Hepatocyte (in vitro differentiated cells): Measurements from ENCODE around the gene PHF20. TPM values are rescaled to one million over a fixed set of nuclear protein-coding genes. Genes with fewer than 3 reads are reported as not detected.
"Not testable (repeated sequence)": the region's sequence is repeated elsewhere in the genome, so short reads cannot be mapped to it uniquely, and the experiment has no call there.

Experiments
- DNase-seq: peaks from one replicate; pipeline ENCODE4 v3.0.0-alpha.2; 2016; ENCODE audit warnings: low spot score
- H2AFZ ChIP-seq: fragments of 200-600 bp; sonication (generic); 2 replicates; pipeline ENCODE4 v1.6.0; 2016; ENCODE audit warnings: antibody characterized with exemption, mild to moderate bottlenecking
- H3K27ac ChIP-seq: fragments of 200-600 bp; sonication (generic); 2 replicates; pipeline ENCODE4 v1.5.1; 2016; ENCODE audit warnings: mild to moderate bottlenecking
- H3K27me3 ChIP-seq: fragments of 200-600 bp; sonication (generic); 2 replicates; pipeline ENCODE4 v1.6.1; 2016
- H3K36me3 ChIP-seq: fragments of 200-600 bp; sonication (generic); replicated peaks from 2 replicates; pipeline ENCODE4 v1.5.1; 2016; ENCODE audit warnings: low read depth; ENCODE audit not compliant: insufficient read depth
- H3K4me1 ChIP-seq: fragments of 200-600 bp; sonication (generic); 2 replicates; pipeline ENCODE4 v1.5.1; 2016; ENCODE audit warnings: mild to moderate bottlenecking, moderate library complexity; ENCODE audit not compliant: insufficient read depth
- H3K4me2 ChIP-seq: fragments of 200-600 bp; sonication (generic); 2 replicates; pipeline ENCODE4 v1.6.0; 2016
- H3K4me3 ChIP-seq: fragments of 200-600 bp; sonication (generic); 2 replicates; pipeline ENCODE4 v1.5.1; 2016; ENCODE audit warnings: mild to moderate bottlenecking
- H3K79me2 ChIP-seq: fragments of 200-600 bp; sonication (generic); 2 replicates; pipeline ENCODE4 v1.6.0; 2017; ENCODE audit warnings: mild to moderate bottlenecking
- H3K9me2 ChIP-seq: fragments of 200-600 bp; sonication (generic); replicated peaks from 2 replicates; pipeline ENCODE4 v1.6.0; 2017; ENCODE audit warnings: mild to moderate bottlenecking; ENCODE audit not compliant: insufficient read depth
- H3K9me3 ChIP-seq: fragments of 200-600 bp; sonication (generic); 2 replicates; pipeline ENCODE4 v1.5.1; 2016; ENCODE audit warnings: low read depth, mild to moderate bottlenecking
- H4K20me1 ChIP-seq: fragments of 200-600 bp; sonication (generic); 2 replicates; pipeline ENCODE4 v1.6.0; 2016; ENCODE audit warnings: mild to moderate bottlenecking; ENCODE audit not compliant: insufficient read depth, poor library complexity, severe bottlenecking
- EZH2 ChIP-seq: fragments of 200-600 bp; sonication (generic); IDR thresholded peaks from 2 replicates; pipeline ENCODE4 v1.6.1; 2016; ENCODE audit warnings: antibody characterized with exemption, mild to moderate bottlenecking, borderline replicate concordance
- EZH2phosphoT487 ChIP-seq: fragments of 200-600 bp; sonication (generic); IDR thresholded peaks from one replicate; pipeline ENCODE4 v1.6.1; 2018; ENCODE audit warnings: antibody characterized with exemption, mild to moderate bottlenecking, low read depth, moderate library complexity; ENCODE audit not compliant: unreplicated experiment, severe bottlenecking
- WGBS: methylation state at CpG from one replicate; pipeline ENCODE4 v1.1.6; 2016; ENCODE audit warnings: low lambda C conversion rate; ENCODE audit errors: missing lambda C conversion rate; 5-methylcytosine and 5-hydroxymethylcytosine counted together
- polyA plus RNA-seq: library from polyadenylated mRNA; unstranded; fragments of >200 nt; fragmentation: Nextera tagmentation; extraction: Ambion mirVana; gene quantifications from 2 replicates; pipeline ENCODE4 v1.2.1, GENCODE V29; 2016
- total RNA-seq: library from RNA; depleted of rRNA; stranded (reverse); fragments of >200 nt; gene quantifications from 2 replicates; pipeline ENCODE4 v1.2.3, GENCODE V29; 2014
- TF ChIP-seq, protein P1 (sequence below): fragments of 200-600 bp; sonication (generic); IDR thresholded peaks from 2 replicates; pipeline ENCODE4 v1.5.1; 2016; ENCODE audit warnings: antibody characterized with exemption, mild to moderate bottlenecking; ENCODE audit not compliant: poor library complexity

PHF20 gene
- total and polyA plus RNA-seq, 2 experiments from 2014 or later: 24.0 to 24.2 TPM

DNA sequence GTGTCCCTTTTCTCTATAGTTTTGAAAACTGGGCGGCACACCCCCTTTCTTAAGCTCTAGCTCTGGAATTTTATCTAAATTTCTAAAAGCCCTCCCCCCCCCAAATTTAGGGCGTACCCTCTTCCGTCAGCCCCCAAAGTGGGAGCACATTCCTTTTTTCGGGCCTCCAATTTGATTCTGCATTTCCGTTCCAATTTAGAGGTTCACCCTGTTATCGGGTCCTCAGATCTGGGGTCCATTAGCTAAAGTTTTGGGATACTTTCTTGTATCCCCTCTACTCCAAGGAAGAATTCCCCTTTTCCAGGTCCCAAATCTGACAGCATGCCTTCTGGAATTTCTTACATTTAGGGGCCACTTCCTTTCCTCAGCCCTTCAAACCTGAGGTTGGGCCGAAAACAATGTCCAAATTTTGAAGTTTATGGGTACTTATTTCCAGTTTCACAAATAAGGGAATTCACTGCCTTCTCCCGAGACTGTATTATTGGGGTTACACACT lies 796 bp downstream of the PHF20 start:
- Histone ChIP-seq H2AFZ (peak overlapping the region; percentile 2), H3K4me1 (peaks cover 27% of the 10 kb centered on the region), H3K27me3 (no peaks in the 10 kb centered on the region), H4K20me1 (peaks cover 22% of the 10 kb centered on the region), H3K9me3 (no peaks in the 10 kb centered on the region), H3K9me2 (no peaks in the 10 kb centered on the region), H3K27ac (peak overlapping the region; percentile 67), H3K4me2 (peak overlapping the region; percentile 93), H3K36me3 (no peaks in the 10 kb centered on the region), H3K4me3 (peak overlapping the region; percentile 45), H3K79me2 (peaks cover 48% of the 10 kb centered on the region)
- DNase-seq: no peak
- TF ChIP-seq EZH2: no peak
- TF ChIP-seq, protein P1, sequence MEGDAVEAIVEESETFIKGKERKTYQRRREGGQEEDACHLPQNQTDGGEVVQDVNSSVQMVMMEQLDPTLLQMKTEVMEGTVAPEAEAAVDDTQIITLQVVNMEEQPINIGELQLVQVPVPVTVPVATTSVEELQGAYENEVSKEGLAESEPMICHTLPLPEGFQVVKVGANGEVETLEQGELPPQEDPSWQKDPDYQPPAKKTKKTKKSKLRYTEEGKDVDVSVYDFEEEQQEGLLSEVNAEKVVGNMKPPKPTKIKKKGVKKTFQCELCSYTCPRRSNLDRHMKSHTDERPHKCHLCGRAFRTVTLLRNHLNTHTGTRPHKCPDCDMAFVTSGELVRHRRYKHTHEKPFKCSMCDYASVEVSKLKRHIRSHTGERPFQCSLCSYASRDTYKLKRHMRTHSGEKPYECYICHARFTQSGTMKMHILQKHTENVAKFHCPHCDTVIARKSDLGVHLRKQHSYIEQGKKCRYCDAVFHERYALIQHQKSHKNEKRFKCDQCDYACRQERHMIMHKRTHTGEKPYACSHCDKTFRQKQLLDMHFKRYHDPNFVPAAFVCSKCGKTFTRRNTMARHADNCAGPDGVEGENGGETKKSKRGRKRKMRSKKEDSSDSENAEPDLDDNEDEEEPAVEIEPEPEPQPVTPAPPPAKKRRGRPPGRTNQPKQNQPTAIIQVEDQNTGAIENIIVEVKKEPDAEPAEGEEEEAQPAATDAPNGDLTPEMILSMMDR: no peak
- no peak for TF ChIP-seq EZH2phosphoT487
- WGBS: 16% methylated on average over 8 of the region's 8 CpGs

DNA sequence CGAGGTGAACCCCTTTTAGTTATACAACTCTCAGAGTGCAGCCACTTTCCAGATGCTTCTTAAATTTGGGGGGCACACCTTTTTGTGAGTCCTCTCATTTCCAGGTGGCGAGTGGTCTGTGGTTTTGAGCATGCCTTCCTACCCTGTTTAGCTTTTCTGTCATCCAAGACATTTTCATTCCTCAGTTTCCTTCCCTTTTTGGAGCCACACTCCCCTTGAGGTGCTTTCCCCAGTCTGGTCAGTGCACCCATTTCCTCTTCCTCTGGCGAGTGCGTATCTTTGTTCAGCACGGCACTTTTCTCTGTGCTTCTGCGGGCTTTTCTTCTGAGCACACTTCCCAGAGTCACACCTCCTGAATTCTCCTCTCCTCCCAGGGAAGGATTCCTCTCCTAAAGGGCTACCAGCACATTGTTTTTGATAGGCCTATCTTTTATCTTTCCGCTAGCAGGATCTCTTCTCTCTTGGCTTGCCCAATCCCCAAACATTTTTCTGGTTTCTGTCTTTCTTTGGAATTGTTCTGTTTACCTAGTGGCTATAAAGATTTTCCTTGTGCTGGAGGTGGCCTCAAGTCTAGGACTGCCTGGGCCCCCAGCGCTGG lies 1.4 kb downstream of the PHF20 start:
- no peak for TF ChIP-seq EZH2phosphoT487
- TF ChIP-seq, protein P1: no peak
- no peak for TF ChIP-seq EZH2
- peaks cover 27% of the 10 kb centered on the region for H3K4me1 ChIP-seq

DNA sequence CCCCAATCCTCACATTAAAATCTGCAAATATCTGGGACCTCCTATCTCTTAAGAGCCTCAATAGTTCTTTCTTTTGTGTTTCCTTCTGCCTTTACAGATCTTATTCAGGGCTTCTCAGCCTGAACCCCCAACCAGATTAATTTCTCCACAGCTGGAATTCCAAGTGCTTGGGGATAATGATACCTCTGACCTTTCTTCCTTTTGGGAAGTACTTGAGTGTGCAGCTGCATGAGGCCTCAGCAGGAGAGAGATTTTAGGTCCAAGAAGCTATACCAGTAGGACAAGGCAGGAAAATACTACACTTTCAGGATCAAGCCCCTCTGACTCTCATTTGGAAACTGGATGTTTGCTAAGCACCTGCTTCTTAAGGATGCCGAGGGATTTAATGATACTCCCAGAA lies 2.6 kb downstream of the PHF20 start:
- no peaks in the 10 kb centered on the region for H3K9me3 ChIP-seq
- no peak for TF ChIP-seq EZH2
- TF ChIP-seq EZH2phosphoT487: no peak
- 88% methylated on average over 1 of the region's 1 CpG for WGBS

More for the DNA sequence above, 1.4 kb downstream of the PHF20 start:
- Histone ChIP-seq H3K27me3 (no peaks in the 10 kb centered on the region), H3K9me3 (no peaks in the 10 kb centered on the region), H3K36me3 (no peaks in the 10 kb centered on the region), H3K27ac (peak overlapping the region; percentile 67), H3K79me2 (peaks cover 55% of the 10 kb centered on the region), H3K4me2 (peak overlapping the region; percentile 93), H3K4me3 (peak overlapping the region; percentile 45), H4K20me1 (peaks cover 22% of the 10 kb centered on the region), H3K9me2 (no peaks in the 10 kb centered on the region), H2AFZ (peak overlapping the region; percentile 2)
- DNase-seq: peak; percentile 48
- 43% methylated on average over 8 of the region's 8 CpGs for WGBS

DNA sequence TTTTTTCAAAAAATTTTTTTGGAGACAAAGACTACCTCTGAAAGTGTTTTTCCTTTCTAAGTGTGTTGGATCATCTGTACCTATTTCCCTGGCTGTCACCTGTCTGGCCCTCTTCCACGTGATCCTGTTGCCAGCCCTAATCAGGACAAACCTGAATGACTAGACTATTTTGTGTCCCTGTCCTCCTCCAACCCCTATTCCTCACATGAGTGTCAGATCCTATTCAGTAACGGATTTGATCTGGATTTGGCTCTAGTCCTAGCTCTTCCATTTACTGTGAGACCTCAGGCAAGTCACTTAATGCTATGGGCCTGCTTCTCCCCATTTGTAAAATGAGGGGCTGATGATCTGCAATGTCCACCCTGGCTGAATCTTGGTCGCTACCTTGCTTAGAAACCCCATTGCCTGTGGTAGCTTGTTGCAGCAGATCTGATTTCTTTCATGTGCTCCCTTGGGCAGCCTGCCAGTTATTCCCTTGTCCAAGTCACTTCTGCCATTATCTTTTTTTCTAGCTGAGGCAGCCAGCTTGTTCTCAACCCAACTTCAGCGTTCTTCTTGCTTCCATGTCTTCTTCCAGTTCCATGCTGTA lies 4.8 kb downstream of the PHF20 start:
- peak; percentile 32 for DNase-seq
- Histone ChIP-seq H3K79me2 (peaks cover 88% of the 10 kb centered on the region), H3K27ac (peak overlapping the region; percentile 57)

More for the DNA sequence above, 2.6 kb downstream of the PHF20 start:
- H3K79me2 ChIP-seq: peaks cover 66% of the 10 kb centered on the region
- H3K4me3 ChIP-seq: no peak overlapping the region
- H3K27me3 ChIP-seq: no peaks in the 10 kb centered on the region
- H3K4me2 ChIP-seq: peak overlapping the region; percentile 93
- H3K27ac ChIP-seq: peak overlapping the region; percentile 67
- H4K20me1 ChIP-seq: peaks cover 22% of the 10 kb centered on the region
- H3K9me2 ChIP-seq: no peaks in the 10 kb centered on the region
- DNase-seq: no peak
- no peaks in the 10 kb centered on the region for H3K36me3 ChIP-seq
- H2AFZ ChIP-seq: no peak overlapping the region
- H3K4me1 ChIP-seq: peaks cover 22% of the 10 kb centered on the region

DNA sequence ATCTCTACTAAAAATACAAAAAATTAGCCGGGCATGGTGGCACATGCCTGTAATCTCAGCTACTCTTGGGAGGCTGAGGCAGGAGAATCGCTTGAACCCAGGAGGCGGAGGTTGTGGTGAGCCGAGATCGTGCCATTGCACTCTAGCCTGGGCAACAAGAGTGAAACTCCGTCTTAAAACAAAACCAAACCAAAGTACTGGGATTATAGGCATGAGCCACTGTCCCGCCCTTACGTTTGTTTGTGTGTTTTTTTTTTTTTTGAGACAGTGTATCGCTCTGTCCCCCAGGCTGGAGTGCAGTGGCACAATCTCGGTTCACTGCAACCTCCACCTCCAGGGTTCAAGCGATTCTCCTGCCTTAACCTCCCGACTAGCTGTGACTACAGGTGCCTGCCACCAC lies 12.0 kb downstream of the PHF20 start:
- not testable (repeated sequence) for H3K27me3 ChIP-seq, H2AFZ ChIP-seq, H3K9me2 ChIP-seq, H3K36me3 ChIP-seq, DNase-seq, H3K4me2 ChIP-seq, H3K27ac ChIP-seq, H3K9me3 ChIP-seq, H3K4me3 ChIP-seq, H3K4me1 ChIP-seq
- WGBS: 98% methylated on average over 12 of the region's 12 CpGs
- H3K79me2 ChIP-seq: peaks cover 95% of the 10 kb centered on the region
- H4K20me1 ChIP-seq: peaks cover 16% of the 10 kb centered on the region

More for the DNA sequence above, 4.8 kb downstream of the PHF20 start:
- TF ChIP-seq EZH2phosphoT487: no peak
- Histone ChIP-seq H3K9me3 (no peaks in the 10 kb centered on the region), H4K20me1 (peaks cover 30% of the 10 kb centered on the region), H3K27me3 (no peaks in the 10 kb centered on the region), H2AFZ (no peak overlapping the region), H3K9me2 (no peaks in the 10 kb centered on the region), H3K4me1 (peaks cover 18% of the 10 kb centered on the region), H3K36me3 (no peaks in the 10 kb centered on the region), H3K4me3 (no peak overlapping the region), H3K4me2 (peak overlapping the region; percentile 52)
- WGBS: 73% methylated on average over 4 of the region's 4 CpGs

DNA sequence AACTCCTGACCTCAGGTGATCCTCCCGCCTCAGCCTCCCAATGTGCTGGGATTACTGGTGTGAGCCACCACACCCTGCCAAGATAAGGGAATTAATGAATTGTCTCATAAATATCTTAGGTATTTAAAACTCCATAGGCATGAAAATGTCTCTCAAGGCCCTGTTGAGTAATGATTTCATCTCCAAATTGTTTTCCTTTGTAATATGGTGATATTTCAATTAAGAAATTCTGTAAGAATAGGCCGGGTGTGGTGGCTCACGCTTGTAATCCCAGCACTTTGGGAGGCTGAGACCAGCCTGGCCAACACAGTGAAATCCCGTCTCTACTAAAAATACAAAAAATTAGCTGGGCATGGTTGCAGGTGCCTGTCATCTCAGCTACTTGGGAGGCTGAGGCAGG lies 13.7 kb downstream of the PHF20 start:
- not testable (repeated sequence) for H3K4me3 ChIP-seq, H3K4me1 ChIP-seq, H3K4me2 ChIP-seq, H3K36me3 ChIP-seq, DNase-seq, H3K27ac ChIP-seq, H3K27me3 ChIP-seq, H2AFZ ChIP-seq, H3K9me2 ChIP-seq, H3K9me3 ChIP-seq
- Histone ChIP-seq H4K20me1 (peaks cover 13% of the 10 kb centered on the region), H3K79me2 (peaks cover 85% of the 10 kb centered on the region)
- 95% methylated on average over 4 of the region's 4 CpGs for WGBS
